Fibroblast of skin of left biceps (primary cell): Measurements from ENCODE around the gene SLC38A10.

ENCODE experiments used
- DNase-seq, 2 experiments: peaks; one replicate each; pipeline ENCODE4 v3.0.0-alpha.2; 2013; ENCODE audit warnings: low read depth in 2 of 2

SLC38A10 gene

GRCh38 chr17:81207610-81208581, 87.2 kb downstream of the SLC38A10 start:
- no peak for DNase-seq

- no peak for DNase-seq
Measured at GRCh38 chr17:81206657-81207056, 88.5 kb downstream of the SLC38A10 start.

GRCh38 chr17:81206166-81206565, 88.9 kb downstream of the SLC38A10 start:
- no peak for DNase-seq

- DNase-seq, result no peak
Measured at GRCh38 chr17:81204578-81204977, 90.5 kb downstream of the SLC38A10 start.

GRCh38 chr17:81203136-81203535, 92.0 kb downstream of the SLC38A10 start:
- DNase-seq, result no peak

GRCh38 chr17:81202318-81202717, 92.8 kb downstream of the SLC38A10 start:
- no peak for DNase-seq

- peak; percentile 8 to 14 for DNase-seq
Measured at GRCh38 chr17:81200695-81201580, 94.2 kb downstream of the SLC38A10 start.

GRCh38 chr17:81200201-81200600, 94.9 kb downstream of the SLC38A10 start:
- no peak for DNase-seq

- no peak for DNase-seq
Measured at GRCh38 chr17:81199482-81199830, 95.7 kb downstream of the SLC38A10 start.

GRCh38 chr17:81198826-81199481, 96.2 kb downstream of the SLC38A10 start:
- DNase-seq, result no peak

GRCh38 chr17:81197831-81198490, 97.1 kb downstream of the SLC38A10 start:
- DNase-seq, result no peak

- DNase-seq, result no peak
Measured at GRCh38 chr17:81197409-81197795, 97.7 kb downstream of the SLC38A10 start.

- DNase-seq, result no peak
Measured at GRCh38 chr17:81196505-81197408, 98.3 kb downstream of the SLC38A10 start.

GRCh38 chr17:81195941-81196495, 99.1 kb downstream of the SLC38A10 start:
- DNase-seq, result no peak
